SK-N-SH treated with all-trans-retinoic acid at 6 μM for 48 hours (cell line): ENCODE measurements around the gene ERC1.

ENCODE experiments used
- ARNTL ChIP-seq: fragments of 450-650 bp; formaldehyde crosslinking; IDR thresholded peaks from 2 replicates; pipeline ENCODE4 v1.5.0; 2020; ENCODE audit warnings: low read depth, mild to moderate bottlenecking, moderate library complexity, borderline replicate concordance
- OSR1 ChIP-seq: fragments of 250-450 bp; sonication (Bioruptor Pico); IDR thresholded peaks from 2 replicates; pipeline ENCODE4 v1.8.0; 2022; ENCODE audit warnings: moderate library complexity, mild to moderate bottlenecking, inconsistent platforms
- PPARA ChIP-seq: fragments of 250-450 bp; sonication (Bioruptor Pico); IDR thresholded peaks from 2 replicates; pipeline ENCODE4 v1.5.0; 2020; ENCODE audit warnings: mild to moderate bottlenecking, borderline replicate concordance
- ZC3H10 ChIP-seq: fragments of 250-450 bp; sonication (Bioruptor Pico); IDR thresholded peaks from 2 replicates; pipeline ENCODE4 v1.5.1; 2021; ENCODE audit warnings: mild to moderate bottlenecking, moderate library complexity

DNA sequence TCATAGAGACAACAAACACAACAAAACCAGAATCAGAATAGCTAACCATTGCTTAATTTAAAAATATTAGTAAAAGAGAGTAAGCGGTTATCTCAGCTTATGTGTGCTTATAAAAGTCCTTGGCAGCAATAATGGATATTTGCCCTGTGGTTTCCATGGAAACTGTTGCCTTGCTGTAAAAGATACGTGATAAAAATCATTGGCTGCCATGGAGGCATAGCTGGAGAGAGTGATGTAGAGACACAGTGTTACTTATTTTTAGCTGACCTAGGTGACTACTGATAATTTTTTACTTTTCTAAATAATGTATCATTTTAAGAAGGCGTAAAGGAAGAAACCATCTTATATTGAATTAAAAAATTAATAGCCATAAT, 92.9 kb downstream of the ERC1 start:
- TF ChIP-seq ARNTL (CRISPR knock-in tag), result no peak
- no peak for TF ChIP-seq OSR1 (CRISPR knock-in tag)
- no peak for TF ChIP-seq ZC3H10 (CRISPR knock-in tag)
- TF ChIP-seq PPARA (CRISPR knock-in tag), result no peak
